WTC11 (cell line): ENCODE measurements around the gene DMRT2. TPM values are rescaled to one million over a fixed set of nuclear protein-coding genes. Genes with fewer than 3 reads are reported as not detected.

Source experiments
- ATAC-seq: fragments of 200-7000 bp; cut with Tn5 transposase; 2 replicates; pipeline ENCODE4 v1.10.0; 2021; ENCODE audit warnings: mild to moderate bottlenecking, moderate library complexity
- CTCF ChIA-PET: fragments of 300-600 bp; sonication (Branson Sonifier 250); formaldehyde crosslinking; loops from one replicate; lab custom pipeline; 2021; ENCODE audit warnings: antibody characterized with exemption; lab: Charles Lee
- POLR2A ChIA-PET: fragments of 350-600 bp; sonication (Branson Sonifier 250); formaldehyde crosslinking; loops from one replicate; lab custom pipeline; 2021; ENCODE audit warnings: antibody characterized with exemption; lab: Charles Lee
- DNase-seq: peaks from one replicate; pipeline ENCODE4 v3.0.0; 2021; ENCODE audit warnings: low spot score
- H3K27ac Mint-ChIP-seq: 2 replicates; pipeline ENCODE4 v1.8.0; 2021; ENCODE audit warnings: mixed read lengths
- H3K27me3 Mint-ChIP-seq: 2 replicates; pipeline ENCODE4 v1.8.0; 2021; ENCODE audit warnings: low read depth, mild to moderate bottlenecking, moderate library complexity, mixed read lengths
- H3K36me3 Mint-ChIP-seq: 2 replicates; pipeline ENCODE4 v1.8.0; 2021; ENCODE audit warnings: mixed read lengths
- H3K4me1 Mint-ChIP-seq: 2 replicates; pipeline ENCODE4 v1.8.0; 2022; ENCODE audit warnings: mixed read lengths
- H3K4me3 Mint-ChIP-seq: 2 replicates; pipeline ENCODE4 v1.8.0; 2021; ENCODE audit warnings: mild to moderate bottlenecking, moderate library complexity, mixed read lengths
- H3K9me3 Mint-ChIP-seq: 2 replicates; pipeline ENCODE4 v1.8.0; 2021; ENCODE audit warnings: mixed read lengths
- AR ChIP-seq: fragments of 250-450 bp; sonication (Bioruptor Pico); IDR thresholded peaks from 2 replicates; pipeline ENCODE4 v1.9.0; 2021; ENCODE audit warnings: mild to moderate bottlenecking
- ATF1 ChIP-seq: sonication (generic); formaldehyde crosslinking; IDR thresholded peaks from 2 replicates; pipeline ENCODE4 v1.8.1; 2023; ENCODE audit warnings: mild to moderate bottlenecking, moderate library complexity, missing genetic modification reagents
- CBFB ChIP-seq: sonication (generic); formaldehyde crosslinking; IDR thresholded peaks from 2 replicates; pipeline ENCODE4 v1.8.1; 2022; ENCODE audit warnings: mild to moderate bottlenecking, low read depth, missing genetic modification reagents
- CREB1 ChIP-seq: sonication (generic); formaldehyde crosslinking; IDR thresholded peaks from 2 replicates; pipeline ENCODE4 v1.8.0; 2023; ENCODE audit warnings: mild to moderate bottlenecking, missing genetic modification reagents
- FOXP1 ChIP-seq: sonication (generic); formaldehyde crosslinking; IDR thresholded peaks from 2 replicates; pipeline ENCODE4 v1.8.0; 2022; ENCODE audit warnings: missing genetic modification reagents, mild to moderate bottlenecking, moderate library complexity, borderline replicate concordance
- HMGA2 ChIP-seq: fragments of 250-450 bp; sonication (Bioruptor Pico); IDR thresholded peaks from 2 replicates; pipeline ENCODE4 v1.4.0; 2021; ENCODE audit warnings: mild to moderate bottlenecking, moderate library complexity
- OVOL2 ChIP-seq: fragments of 250-450 bp; sonication (Bioruptor Pico); IDR thresholded peaks from 2 replicates; pipeline ENCODE4 v1.9.0; 2021; ENCODE audit warnings: mild to moderate bottlenecking, borderline replicate concordance
- PRDM15 ChIP-seq: sonication (generic); formaldehyde crosslinking; IDR thresholded peaks from 2 replicates; pipeline ENCODE4 v1.8.0; 2022; ENCODE audit warnings: missing genetic modification reagents
- SP1 ChIP-seq: sonication (generic); formaldehyde crosslinking; conservative IDR thresholded peaks from 2 replicates; pipeline ENCODE4 v1.8.1; 2022; ENCODE audit warnings: missing genetic modification reagents
- TCF7 ChIP-seq: sonication (generic); formaldehyde crosslinking; IDR thresholded peaks from 2 replicates; pipeline ENCODE4 v1.8.0; 2022; ENCODE audit warnings: mild to moderate bottlenecking, low read depth, missing genetic modification reagents, moderate library complexity
- ZBTB43 ChIP-seq: sonication (generic); formaldehyde crosslinking; IDR thresholded peaks from 2 replicates; pipeline ENCODE4 v1.8.1; 2023; ENCODE audit warnings: mild to moderate bottlenecking, missing genetic modification reagents
- ZMAT4 ChIP-seq: fragments of 250-450 bp; sonication (Bioruptor Pico); IDR thresholded peaks from 2 replicates; pipeline ENCODE4 v1.9.0; 2021; ENCODE audit warnings: mild to moderate bottlenecking
- ZNF232 ChIP-seq: sonication (generic); formaldehyde crosslinking; IDR thresholded peaks from 2 replicates; pipeline ENCODE4 v1.8.0; 2022; ENCODE audit warnings: mild to moderate bottlenecking, missing genetic modification reagents
- ZNF416 ChIP-seq: fragments of 250-450 bp; sonication (Bioruptor Pico); IDR thresholded peaks from 2 replicates; pipeline ENCODE4 v1.9.0; 2021; ENCODE audit warnings: mild to moderate bottlenecking, inconsistent platforms
- total RNA-seq: library from RNA; stranded (reverse); gene quantifications from 3 replicates; pipeline ENCODE4 v1.2.3, GENCODE V29; 2021
- TF ChIP-seq, protein P1 (sequence below): sonication (generic); formaldehyde crosslinking; IDR thresholded peaks from 2 replicates; pipeline ENCODE4 v1.8.1; 2023; ENCODE audit warnings: mild to moderate bottlenecking, missing genetic modification reagents, borderline replicate concordance
- TF ChIP-seq, protein P2 (sequence below): sonication (generic); formaldehyde crosslinking; IDR thresholded peaks from 2 replicates; pipeline ENCODE4 v1.8.0; 2023; ENCODE audit warnings: mild to moderate bottlenecking, missing genetic modification reagents
- TF ChIP-seq, protein P3 (sequence below): sonication (generic); formaldehyde crosslinking; IDR thresholded peaks from 2 replicates; pipeline ENCODE4 v1.8.0; 2022; ENCODE audit warnings: mild to moderate bottlenecking, missing genetic modification reagents
- TF ChIP-seq, protein P4 (sequence below): sonication (generic); formaldehyde crosslinking; IDR thresholded peaks from 2 replicates; pipeline ENCODE4 v1.8.0; 2022; ENCODE audit warnings: mild to moderate bottlenecking, missing genetic modification reagents

Gene DMRT2
- total RNA-seq, 1 experiment from 2014 or later: not detected

GRCh38 chr9:1049641-1050040, 516 bp upstream of the DMRT2 start (continued):
- TF ChIP-seq PRDM15 (CRISPR knock-in tag) (no peak), ZMAT4 (no peak), ZNF232 (no peak)

DNA sequence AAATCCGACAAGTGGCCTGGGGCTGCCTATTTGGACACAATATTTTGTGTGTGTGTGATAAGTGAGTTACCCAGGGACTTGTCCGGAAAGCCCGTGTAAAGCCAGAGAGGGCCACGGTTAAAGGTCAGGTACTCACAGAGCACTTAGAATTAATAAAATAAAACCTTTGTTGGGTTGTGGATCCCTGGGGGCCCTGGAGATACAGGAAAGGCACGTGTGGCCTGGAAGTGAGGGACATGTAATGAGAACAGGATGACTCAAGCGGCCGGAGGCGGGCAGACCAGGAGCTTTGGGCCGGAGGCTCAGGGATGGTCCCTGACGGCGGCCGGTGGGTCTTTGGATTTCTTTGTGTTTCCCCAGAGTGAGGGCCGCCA, 1.0 kb downstream of the DMRT2 start:
- no peaks in the 10 kb centered on the region for H3K36me3 Mint-ChIP-seq
- CTCF ChIA-PET: interaction anchor here (1.7 kb wide), 1 partner anchor 350 kb away, joined by 8 read pairs; no protein-coding TSS in a partner anchor
- H3K27ac Mint-ChIP-seq: no peak overlapping the region
- peaks cover 53% of the 10 kb centered on the region for H3K4me1 Mint-ChIP-seq
- TF ChIP-seq, protein P1, sequence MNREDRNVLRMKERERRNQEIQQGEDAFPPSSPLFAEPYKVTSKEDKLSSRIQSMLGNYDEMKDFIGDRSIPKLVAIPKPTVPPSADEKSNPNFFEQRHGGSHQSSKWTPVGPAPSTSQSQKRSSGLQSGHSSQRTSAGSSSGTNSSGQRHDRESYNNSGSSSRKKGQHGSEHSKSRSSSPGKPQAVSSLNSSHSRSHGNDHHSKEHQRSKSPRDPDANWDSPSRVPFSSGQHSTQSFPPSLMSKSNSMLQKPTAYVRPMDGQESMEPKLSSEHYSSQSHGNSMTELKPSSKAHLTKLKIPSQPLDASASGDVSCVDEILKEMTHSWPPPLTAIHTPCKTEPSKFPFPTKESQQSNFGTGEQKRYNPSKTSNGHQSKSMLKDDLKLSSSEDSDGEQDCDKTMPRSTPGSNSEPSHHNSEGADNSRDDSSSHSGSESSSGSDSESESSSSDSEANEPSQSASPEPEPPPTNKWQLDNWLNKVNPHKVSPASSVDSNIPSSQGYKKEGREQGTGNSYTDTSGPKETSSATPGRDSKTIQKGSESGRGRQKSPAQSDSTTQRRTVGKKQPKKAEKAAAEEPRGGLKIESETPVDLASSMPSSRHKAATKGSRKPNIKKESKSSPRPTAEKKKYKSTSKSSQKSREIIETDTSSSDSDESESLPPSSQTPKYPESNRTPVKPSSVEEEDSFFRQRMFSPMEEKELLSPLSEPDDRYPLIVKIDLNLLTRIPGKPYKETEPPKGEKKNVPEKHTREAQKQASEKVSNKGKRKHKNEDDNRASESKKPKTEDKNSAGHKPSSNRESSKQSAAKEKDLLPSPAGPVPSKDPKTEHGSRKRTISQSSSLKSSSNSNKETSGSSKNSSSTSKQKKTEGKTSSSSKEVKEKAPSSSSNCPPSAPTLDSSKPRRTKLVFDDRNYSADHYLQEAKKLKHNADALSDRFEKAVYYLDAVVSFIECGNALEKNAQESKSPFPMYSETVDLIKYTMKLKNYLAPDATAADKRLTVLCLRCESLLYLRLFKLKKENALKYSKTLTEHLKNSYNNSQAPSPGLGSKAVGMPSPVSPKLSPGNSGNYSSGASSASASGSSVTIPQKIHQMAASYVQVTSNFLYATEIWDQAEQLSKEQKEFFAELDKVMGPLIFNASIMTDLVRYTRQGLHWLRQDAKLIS: no peak
- TF ChIP-seq, protein P2, sequence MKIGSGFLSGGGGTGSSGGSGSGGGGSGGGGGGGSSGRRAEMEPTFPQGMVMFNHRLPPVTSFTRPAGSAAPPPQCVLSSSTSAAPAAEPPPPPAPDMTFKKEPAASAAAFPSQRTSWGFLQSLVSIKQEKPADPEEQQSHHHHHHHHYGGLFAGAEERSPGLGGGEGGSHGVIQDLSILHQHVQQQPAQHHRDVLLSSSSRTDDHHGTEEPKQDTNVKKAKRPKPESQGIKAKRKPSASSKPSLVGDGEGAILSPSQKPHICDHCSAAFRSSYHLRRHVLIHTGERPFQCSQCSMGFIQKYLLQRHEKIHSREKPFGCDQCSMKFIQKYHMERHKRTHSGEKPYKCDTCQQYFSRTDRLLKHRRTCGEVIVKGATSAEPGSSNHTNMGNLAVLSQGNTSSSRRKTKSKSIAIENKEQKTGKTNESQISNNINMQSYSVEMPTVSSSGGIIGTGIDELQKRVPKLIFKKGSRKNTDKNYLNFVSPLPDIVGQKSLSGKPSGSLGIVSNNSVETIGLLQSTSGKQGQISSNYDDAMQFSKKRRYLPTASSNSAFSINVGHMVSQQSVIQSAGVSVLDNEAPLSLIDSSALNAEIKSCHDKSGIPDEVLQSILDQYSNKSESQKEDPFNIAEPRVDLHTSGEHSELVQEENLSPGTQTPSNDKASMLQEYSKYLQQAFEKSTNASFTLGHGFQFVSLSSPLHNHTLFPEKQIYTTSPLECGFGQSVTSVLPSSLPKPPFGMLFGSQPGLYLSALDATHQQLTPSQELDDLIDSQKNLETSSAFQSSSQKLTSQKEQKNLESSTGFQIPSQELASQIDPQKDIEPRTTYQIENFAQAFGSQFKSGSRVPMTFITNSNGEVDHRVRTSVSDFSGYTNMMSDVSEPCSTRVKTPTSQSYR (CRISPR knock-in tag): no peak
- TF ChIP-seq, protein P3, sequence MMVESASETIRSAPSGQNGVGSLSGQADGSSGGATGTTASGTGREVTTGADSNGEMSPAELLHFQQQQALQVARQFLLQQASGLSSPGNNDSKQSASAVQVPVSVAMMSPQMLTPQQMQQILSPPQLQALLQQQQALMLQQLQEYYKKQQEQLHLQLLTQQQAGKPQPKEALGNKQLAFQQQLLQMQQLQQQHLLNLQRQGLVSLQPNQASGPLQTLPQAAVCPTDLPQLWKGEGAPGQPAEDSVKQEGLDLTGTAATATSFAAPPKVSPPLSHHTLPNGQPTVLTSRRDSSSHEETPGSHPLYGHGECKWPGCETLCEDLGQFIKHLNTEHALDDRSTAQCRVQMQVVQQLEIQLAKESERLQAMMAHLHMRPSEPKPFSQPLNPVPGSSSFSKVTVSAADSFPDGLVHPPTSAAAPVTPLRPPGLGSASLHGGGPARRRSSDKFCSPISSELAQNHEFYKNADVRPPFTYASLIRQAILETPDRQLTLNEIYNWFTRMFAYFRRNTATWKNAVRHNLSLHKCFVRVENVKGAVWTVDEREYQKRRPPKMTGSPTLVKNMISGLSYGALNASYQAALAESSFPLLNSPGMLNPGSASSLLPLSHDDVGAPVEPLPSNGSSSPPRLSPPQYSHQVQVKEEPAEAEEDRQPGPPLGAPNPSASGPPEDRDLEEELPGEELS (CRISPR knock-in tag): no peak
- TF ChIP-seq HMGA2: no peak
- no peak for TF ChIP-seq ATF1
- no peak for TF ChIP-seq SP1
- TF ChIP-seq FOXP1 (CRISPR knock-in tag): no peak
- no peak for TF ChIP-seq CREB1 (CRISPR knock-in tag)
- no peak for TF ChIP-seq ZNF416 (CRISPR knock-in tag)
- TF ChIP-seq TCF7 (CRISPR knock-in tag): no peak
- TF ChIP-seq AR (CRISPR knock-in tag): no peak
- TF ChIP-seq CBFB (CRISPR knock-in tag): no peak
- no peak for TF ChIP-seq OVOL2
- TF ChIP-seq ZBTB43 (CRISPR knock-in tag): no peak
- TF ChIP-seq, protein P4, sequence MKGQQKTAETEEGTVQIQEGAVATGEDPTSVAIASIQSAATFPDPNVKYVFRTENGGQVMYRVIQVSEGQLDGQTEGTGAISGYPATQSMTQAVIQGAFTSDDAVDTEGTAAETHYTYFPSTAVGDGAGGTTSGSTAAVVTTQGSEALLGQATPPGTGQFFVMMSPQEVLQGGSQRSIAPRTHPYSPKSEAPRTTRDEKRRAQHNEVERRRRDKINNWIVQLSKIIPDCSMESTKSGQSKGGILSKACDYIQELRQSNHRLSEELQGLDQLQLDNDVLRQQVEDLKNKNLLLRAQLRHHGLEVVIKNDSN (CRISPR knock-in tag): no peak
- ATAC-seq: no peak
- POLR2A ChIA-PET: no interaction called here
- H3K27me3 Mint-ChIP-seq: peaks cover 99% of the 10 kb centered on the region
- H3K9me3 Mint-ChIP-seq: no peaks in the 10 kb centered on the region
- peak overlapping the region; percentile 69 for H3K4me3 Mint-ChIP-seq
- DNase-seq: no peak
